C4-2B (cell line): ENCODE measurements around the gene HSD17B8.

Source experiments
- ZFX ChIP-seq: fragments of 450-650 bp; IDR thresholded peaks from 2 replicates; pipeline ENCODE4 v1.6.1; 2017
- TF ChIP-seq, protein P1 (sequence below): fragments of 450-650 bp; conservative IDR thresholded peaks from 2 replicates; pipeline ENCODE4 v1.5.1; 2017; ENCODE audit warnings: mild to moderate bottlenecking

DNA sequence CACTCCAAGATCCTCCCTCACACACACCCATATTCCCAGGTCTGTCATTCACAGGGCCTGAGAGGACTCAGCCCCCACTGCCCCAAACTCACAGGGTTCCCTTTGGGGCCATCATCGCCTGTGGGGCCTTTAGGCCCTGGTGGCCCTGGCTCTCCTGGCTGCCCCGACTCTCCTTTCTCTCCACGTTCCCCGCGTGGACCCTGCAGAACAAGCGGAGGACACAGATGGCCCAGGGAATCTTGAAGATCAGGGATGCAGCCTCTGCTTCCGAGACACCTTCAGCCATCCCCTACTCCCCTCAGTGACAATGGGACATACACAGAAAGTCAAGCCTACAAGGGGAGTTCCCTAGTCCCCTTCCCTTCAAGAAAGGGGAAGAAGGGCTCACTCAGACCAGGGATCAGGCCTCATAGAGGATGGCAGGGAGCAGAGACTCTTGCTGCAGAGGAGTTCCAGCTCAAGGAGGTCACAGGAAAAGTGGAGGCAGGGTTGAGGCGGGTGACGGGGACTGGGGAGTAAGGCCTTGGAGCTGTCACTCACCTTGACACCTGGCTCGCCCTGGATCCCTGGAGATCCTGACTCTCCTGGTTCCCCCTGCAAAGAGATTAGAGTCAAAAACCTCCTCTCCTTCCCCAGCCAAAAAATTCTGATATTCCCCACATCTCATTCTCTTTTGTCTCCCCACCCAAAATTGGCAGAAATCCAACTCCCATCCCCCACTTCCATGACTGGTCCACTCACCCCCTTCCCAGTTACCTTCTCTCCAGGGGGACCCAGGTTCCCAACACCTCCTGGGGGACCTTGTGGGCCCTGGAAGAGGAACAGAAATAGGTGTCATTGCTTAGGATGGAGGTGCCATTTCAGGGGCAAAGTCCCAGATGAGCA lies 34.9 kb upstream of the HSD17B8 start:
- TF ChIP-seq, protein P1, sequence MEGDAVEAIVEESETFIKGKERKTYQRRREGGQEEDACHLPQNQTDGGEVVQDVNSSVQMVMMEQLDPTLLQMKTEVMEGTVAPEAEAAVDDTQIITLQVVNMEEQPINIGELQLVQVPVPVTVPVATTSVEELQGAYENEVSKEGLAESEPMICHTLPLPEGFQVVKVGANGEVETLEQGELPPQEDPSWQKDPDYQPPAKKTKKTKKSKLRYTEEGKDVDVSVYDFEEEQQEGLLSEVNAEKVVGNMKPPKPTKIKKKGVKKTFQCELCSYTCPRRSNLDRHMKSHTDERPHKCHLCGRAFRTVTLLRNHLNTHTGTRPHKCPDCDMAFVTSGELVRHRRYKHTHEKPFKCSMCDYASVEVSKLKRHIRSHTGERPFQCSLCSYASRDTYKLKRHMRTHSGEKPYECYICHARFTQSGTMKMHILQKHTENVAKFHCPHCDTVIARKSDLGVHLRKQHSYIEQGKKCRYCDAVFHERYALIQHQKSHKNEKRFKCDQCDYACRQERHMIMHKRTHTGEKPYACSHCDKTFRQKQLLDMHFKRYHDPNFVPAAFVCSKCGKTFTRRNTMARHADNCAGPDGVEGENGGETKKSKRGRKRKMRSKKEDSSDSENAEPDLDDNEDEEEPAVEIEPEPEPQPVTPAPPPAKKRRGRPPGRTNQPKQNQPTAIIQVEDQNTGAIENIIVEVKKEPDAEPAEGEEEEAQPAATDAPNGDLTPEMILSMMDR = no peak
- no peak for TF ChIP-seq ZFX
